Activated gamma-delta T cell treated with anti-CD3 and anti-CD28 coated beads, Interleukin-2, amount 50 U/mL, for 16 hours (primary cell): ENCODE data around the gene DCAF5.

Experiments
- DNase-seq: peaks from one replicate; pipeline ENCODE4 v3.0.0-alpha.2; 2020; ENCODE audit warnings: low read depth

The DCAF5 gene

GRCh38 chr14:69003626-69004025, 149.3 kb downstream of the DCAF5 start:
- DNase-seq, result no peak

GRCh38 chr14:69002069-69002468, 150.8 kb downstream of the DCAF5 start:
- DNase-seq, result no peak

GRCh38 chr14:69001375-69001774, 151.5 kb downstream of the DCAF5 start:
- DNase-seq, result no peak
